ELF-1 (cell line): ENCODE results near the gene INPP1.

Experiments
- DNase-seq: peaks from one replicate; pipeline ENCODE4 v3.0.0-alpha.2; 2016; ENCODE audit warnings: low read depth, low spot score

The INPP1 gene

GRCh38 chr2:190361572-190361971, 18.2 kb downstream of the INPP1 start:
- DNase-seq: no peak

DNA sequence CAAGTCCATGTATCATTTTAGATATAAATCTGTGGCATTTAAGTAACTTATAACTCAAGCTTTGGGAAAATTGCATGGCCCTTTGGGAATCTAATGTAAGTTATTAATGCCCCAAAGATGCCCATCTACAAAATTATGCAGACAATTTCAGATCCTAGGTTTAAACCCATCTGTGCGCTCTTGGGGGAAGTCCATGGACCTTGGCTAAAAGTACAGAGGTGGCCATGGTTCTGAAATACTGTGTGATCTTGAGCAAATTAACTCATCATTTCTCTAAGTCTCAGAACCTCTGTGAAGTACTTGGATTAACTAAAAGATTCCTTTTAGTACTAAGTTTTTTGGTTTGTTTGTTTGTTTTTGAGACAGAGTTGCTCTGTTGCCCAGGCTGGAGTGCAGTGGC, 19.5 kb downstream of the INPP1 start:
- no peak for DNase-seq

DNA sequence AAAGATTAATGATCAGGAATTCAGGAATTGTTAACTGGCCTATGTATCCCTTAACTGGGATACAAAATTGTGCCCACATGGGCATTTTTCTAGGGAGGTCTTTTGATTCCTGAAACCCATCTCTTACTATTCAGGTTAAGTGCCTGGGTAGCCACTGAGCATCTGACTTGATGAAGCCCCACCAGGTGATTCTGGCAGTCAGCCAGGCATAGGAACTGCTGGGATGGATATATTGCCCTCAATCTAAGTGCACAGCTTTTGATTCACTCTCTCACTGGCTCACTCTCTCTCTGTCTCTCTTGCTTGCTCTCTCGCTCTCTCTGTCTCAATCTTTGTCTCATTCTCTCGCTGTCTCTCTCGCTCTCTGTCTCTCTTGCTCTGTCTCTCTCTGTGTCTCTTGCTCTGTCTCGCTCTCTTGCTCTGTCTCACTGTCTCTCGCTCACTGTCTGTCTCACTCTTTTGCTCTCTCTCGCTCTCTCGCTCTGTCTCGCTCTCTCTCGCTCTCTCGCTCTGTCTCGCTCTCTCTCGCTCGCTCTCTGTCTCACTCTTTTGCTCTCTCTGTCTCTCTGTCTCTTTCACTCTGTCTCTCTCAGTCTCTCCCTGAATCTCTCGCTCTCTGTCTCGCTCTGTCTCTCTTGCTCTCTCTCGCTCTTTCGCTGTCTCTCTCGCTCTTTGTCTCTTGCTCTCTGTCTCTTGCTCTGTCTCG, 22.3 kb downstream of the INPP1 start:
- DNase-seq: no peak

DNA sequence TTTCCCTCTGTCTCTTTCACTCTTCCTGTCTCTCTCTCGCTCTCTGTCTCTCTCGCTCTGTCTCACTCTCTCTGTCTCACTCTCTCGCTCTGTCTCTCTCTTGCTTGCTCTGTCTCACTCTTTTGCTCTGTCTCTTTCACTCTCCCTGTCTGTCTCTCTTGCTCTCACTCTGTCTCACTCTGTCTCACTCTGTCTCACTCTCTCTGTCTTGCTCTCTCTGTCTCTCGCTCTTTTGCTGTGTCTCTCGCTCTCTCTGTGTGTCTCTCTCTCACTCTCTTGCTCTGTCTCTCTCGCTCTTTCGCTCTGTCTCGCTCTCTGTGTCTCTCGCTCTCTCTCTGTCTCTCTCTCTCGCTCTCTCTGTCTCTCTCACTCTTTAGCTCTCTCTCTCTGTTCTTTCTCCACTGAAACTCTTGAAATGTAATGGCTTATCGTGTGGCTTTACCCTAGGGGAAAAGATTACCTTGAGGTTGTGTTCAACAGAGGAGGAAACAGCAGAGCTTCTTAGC, 22.9 kb downstream of the INPP1 start:
- DNase-seq: no peak

- DNase-seq: no peak
These were observed 23.7 kb downstream of the INPP1 start for GRCh38 chr2:190367091-190367490.

- no peak for DNase-seq
These were observed 26.2 kb downstream of the INPP1 start for GRCh38 chr2:190369635-190370034.

- DNase-seq: no peak
These were observed 32.7 kb downstream of the INPP1 start for GRCh38 chr2:190376083-190376482.

- no peak for DNase-seq
These were observed 33.3 kb downstream of the INPP1 start for GRCh38 chr2:190376591-190377245.

GRCh38 chr2:190378880-190379237, 35.5 kb downstream of the INPP1 start:
- DNase-seq: no peak

DNA sequence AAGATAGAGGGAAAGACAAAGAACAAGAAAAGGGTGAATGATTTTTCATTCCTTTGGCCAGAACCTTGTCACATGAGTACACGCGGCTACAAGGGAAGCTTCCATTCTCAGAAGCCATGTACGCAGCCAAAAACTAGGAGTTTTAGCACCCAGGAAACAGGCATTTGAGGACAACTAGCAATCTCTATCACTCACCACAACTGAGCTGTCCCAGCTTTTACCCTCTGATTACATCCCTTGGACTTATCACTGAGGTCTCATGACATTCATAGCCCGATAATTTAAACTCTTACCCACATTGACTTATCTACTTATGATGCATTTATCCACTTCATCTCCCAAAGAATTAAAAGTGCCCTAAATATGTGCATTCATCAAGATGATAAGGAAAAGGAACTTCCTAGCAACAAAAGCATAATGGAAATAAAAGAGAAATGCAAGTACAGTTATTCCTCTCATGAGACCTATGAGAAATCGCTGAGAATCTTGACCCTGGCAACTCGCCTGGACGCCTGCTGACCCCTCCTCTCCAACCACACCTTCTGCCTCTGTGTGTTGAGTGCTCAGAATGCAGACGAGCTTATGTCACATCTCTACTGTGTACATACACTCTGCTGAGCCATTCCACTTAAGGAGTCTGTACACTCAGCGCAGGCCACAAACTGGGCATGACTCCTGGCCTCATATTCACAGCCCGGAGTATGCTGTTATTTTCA, 36.0 kb downstream of the INPP1 start:
- DNase-seq: no peak

GRCh38 chr2:190380962-190381412, 37.6 kb downstream of the INPP1 start:
- no peak for DNase-seq

GRCh38 chr2:190382851-190383250, 39.5 kb downstream of the INPP1 start:
- DNase-seq: peak; percentile 5

DNA sequence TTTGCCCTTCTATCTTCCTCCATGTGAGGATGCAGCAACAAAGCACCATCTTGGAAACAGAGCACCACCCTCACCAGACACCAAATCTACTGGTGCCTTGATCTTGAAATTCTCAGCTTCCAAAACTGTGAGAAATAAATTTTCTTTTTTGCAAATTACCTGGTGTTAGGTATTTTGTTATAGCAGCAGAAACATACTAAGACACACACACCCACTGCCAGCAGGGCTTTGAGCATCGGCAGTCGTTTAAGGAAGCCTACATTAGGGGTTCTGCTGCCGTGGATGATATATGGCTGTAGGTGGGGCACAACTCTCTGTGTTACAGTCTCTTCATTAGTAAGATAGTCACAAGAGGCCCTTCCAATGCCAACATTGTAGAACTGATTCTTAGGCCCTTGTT, 44.0 kb downstream of the INPP1 start:
- DNase-seq: no peak

DNA sequence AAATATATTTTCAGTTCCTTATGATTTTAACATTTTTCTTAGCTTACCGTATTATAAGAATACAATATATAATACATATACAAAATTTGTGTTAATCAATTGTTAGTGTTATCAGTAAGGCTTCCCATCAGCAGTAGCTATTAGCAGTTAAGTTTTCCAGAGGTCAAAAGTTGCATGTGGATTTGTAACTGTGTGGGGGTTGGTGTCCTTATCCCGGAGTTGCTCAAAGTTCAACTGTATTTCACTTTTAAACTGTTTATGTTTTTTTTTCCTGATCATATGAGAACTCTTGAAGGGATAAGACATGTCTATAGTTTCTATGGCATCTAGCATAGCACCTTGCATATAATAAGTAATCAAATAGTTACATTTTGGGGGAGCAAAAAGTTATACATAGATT, 52.9 kb downstream of the INPP1 start:
- DNase-seq: no peak

DNA sequence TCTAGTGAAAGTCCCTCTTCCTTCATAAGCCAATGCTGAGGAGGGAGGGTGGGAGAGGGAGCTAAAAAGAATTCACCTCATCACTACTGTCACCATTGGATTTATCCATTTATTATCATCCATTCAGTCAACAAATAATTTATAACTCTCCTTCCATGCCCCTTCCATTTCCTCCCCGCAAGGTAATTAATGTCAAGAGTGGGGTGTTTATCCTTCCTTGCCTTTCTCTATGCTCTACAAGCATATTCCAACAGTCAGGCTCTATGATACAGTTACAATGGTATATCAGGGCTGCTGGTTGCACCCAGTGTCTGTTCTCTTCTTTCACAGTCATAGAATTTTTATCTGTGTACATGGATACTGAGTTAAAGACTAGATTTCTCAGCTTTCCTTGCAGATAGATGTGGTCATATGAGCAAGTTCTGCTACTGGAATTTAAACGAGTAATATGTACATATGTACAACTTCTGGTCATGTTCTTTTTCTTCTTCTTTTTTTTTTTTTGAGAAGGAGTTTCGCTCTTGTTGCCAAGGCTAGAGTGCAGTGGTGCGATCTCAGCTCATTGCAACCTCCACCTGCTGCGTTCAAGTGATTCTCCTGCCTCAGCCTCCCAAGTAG, 59.7 kb downstream of the INPP1 start:
- no peak for DNase-seq

DNA sequence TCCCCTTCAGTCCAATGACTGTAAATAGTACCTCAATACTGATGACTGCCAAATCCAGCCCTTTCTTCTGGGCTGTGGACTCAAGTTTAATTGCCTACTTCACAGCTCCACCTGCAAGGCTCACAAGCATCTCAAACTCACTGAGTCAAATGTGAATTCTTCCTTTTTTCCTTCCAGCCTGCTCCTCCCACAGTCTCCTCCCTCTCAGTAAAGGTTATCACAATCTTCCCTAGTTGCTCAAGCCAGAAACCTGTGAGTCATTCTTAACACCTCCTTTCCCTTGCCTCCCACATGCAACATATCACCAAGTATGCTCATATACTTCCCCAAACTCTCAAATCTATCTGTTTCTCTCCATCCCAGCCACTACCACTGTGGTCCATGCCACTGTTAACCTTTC, 61.1 kb downstream of the INPP1 start:
- no peak for DNase-seq

GRCh38 chr2:190405070-190405469, 61.7 kb downstream of the INPP1 start:
- no peak for DNase-seq

DNA sequence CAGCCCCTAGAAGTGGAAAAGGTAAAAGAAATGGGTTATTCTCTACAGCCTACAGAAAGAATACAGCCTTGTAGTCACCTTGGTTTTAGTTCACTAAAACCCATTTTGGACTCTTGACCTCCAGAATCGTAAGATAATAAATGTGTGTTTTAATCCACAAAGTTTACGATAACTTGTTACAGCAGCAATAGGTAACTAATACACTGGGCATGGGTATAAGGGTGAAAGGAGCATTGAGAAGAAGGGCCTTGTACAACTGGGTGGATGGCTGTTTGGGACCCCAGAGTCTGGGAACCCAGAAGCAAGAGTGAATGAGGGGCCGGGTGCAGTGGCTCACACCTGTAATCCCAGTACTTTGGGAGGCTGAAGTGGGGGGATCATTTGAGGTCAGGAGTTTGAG, 62.6 kb downstream of the INPP1 start:
- no peak for DNase-seq

- DNase-seq: no peak
These were observed 63.4 kb downstream of the INPP1 start for GRCh38 chr2:190406805-190407204.

DNA sequence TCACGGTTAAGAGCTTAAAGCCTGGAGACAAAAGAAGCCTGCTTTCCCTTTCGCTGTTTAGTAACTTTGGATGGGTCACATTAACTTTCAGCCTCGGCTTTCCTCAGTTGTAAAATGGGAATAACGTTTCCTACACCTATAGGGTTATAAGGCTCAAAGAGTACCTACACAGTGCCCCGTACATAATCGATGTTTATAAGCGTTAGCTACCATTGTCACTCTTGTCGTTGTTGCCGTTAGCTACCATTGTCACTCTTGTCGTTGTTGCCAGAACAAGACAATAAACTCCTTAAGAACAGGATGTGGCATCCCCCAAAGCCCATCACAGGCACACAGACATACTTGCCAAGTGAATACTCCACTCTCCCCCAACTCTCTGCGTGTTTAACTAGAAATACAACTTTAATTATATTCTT, 63.9 kb downstream of the INPP1 start:
- DNase-seq: no peak

GRCh38 chr2:190407662-190408537, 64.5 kb downstream of the INPP1 start, which contains the start of gene MFSD6:
Gene MFSD6 (plus strand): TSS chr2:190408355. CDS start chr2:190436030, 27,675 bp downstream.
- DNase-seq: peak; percentile 34
